Endodermal cell (in vitro differentiated cells): ENCODE measurements around the gene OTOL1. TPM values are rescaled to one million over a fixed set of nuclear protein-coding genes. Genes with fewer than 3 reads are reported as not detected.
"Not testable (repeated sequence)": the region's sequence is repeated elsewhere in the genome, so short reads cannot be mapped to it uniquely, and the experiment has no call there.

Experiments used
- DNase-seq: peaks from one replicate; pipeline ENCODE4 v3.0.0-alpha.2; 2017
- H3K27ac ChIP-seq: 2 replicates; pipeline ENCODE4 v1.5.1; 2013; ENCODE audit warnings: mild to moderate bottlenecking, low read depth, low read length, moderate library complexity
- H3K27me3 ChIP-seq: 2 replicates; pipeline ENCODE4 v1.6.1; 2013; ENCODE audit warnings: mild to moderate bottlenecking, low read length, moderate library complexity; ENCODE audit not compliant: insufficient read depth, control insufficient read depth, poor library complexity, severe bottlenecking
- H3K36me3 ChIP-seq: 2 replicates; pipeline ENCODE4 v1.7.0; 2013; ENCODE audit warnings: mild to moderate bottlenecking, low read length, moderate library complexity; ENCODE audit not compliant: control insufficient read depth, insufficient read depth
- H3K4me1 ChIP-seq: one replicate; pipeline ENCODE4 v1.7.0; 2013; ENCODE audit warnings: low read length; ENCODE audit not compliant: control insufficient read depth, insufficient read depth
- H3K4me3 ChIP-seq: 2 replicates; pipeline ENCODE4 v1.5.1; 2013; ENCODE audit warnings: mild to moderate bottlenecking, low read length, moderate library complexity
- H3K9ac ChIP-seq: 2 replicates; pipeline ENCODE4 v1.6.1; 2013; ENCODE audit warnings: mild to moderate bottlenecking, low read length, moderate library complexity; ENCODE audit not compliant: poor library complexity, severe bottlenecking; ENCODE audit errors: extremely low read depth
- H3K9me3 ChIP-seq: 2 replicates; pipeline ENCODE4 v1.6.1; 2013; ENCODE audit warnings: mild to moderate bottlenecking, low read length, moderate library complexity; ENCODE audit not compliant: control insufficient read depth
- H3K27ac Mint-ChIP-seq: 2 replicates; pipeline ENCODE4 v1.8.0; 2020; ENCODE audit warnings: mixed read lengths
- H3K27me3 Mint-ChIP-seq: 2 replicates; pipeline ENCODE4 v1.8.0; 2021; ENCODE audit warnings: mild to moderate bottlenecking, mixed read lengths; ENCODE audit not compliant: insufficient read depth
- H3K36me3 Mint-ChIP-seq: 2 replicates; pipeline ENCODE4 v1.8.0; 2020; ENCODE audit warnings: low read depth, mixed read lengths
- H3K4me1 Mint-ChIP-seq: 2 replicates; pipeline ENCODE4 v1.8.0; 2020; ENCODE audit warnings: mixed read lengths
- H3K4me3 Mint-ChIP-seq: 2 replicates; pipeline ENCODE4 v1.8.0; 2020; ENCODE audit warnings: mild to moderate bottlenecking, moderate library complexity, mixed read lengths
- H3K9me3 Mint-ChIP-seq: 2 replicates; pipeline ENCODE4 v1.8.0; 2020; ENCODE audit warnings: mild to moderate bottlenecking, mixed read lengths
- WGBS, 2 experiments: methylation state at CpG; one replicate each; pipeline versions ENCODE4 v1.1.5 to v1.1.7; 2013; ENCODE audit warnings: missing lambda C conversion rate in 2 of 2, mixed read lengths in 1 of 2; ENCODE audit not compliant: insufficient coverage in 1 of 2, insufficient read length in 1 of 2; 5-methylcytosine and 5-hydroxymethylcytosine counted together
- total RNA-seq, 2 donors: library from RNA; stranded (reverse); fragmentation: NEBNext Ultra II Directional in 1 of 2; extraction: Animal tissue kit (Norgen Biotek cat#: 25700) in 1 of 2; gene quantifications; 2 replicates in 1 of 2; 3 replicates in 1 of 2; pipeline ENCODE4 v1.2.1, GENCODE V29; 2021
- TF ChIP-seq, protein P1 (sequence below): fragments of 200-600 bp; sonication (generic); conservative IDR thresholded peaks from 2 replicates; pipeline ENCODE4 v1.5.0; 2021; ENCODE audit warnings: antibody characterized with exemption, mild to moderate bottlenecking

Gene OTOL1
- total RNA-seq, 2 donors from 2014 or later = not detected

DNA sequence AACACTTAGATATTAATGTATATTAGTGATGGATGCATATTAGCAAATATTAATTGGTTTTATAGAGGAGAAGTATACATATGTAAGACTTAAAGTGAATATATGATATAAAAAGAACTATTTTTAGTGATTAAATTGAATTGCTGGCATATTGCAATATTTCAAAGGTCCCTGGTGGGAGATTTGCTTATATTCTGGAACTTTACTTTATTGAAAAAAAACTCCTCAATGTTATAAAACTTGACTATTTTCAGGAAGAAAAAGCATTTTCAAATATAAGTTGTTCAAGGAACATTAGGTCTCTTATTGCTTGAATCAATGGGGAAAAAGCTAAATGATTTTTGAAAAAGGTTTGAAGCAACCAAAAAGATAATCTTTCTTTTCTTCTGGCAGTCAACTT, 21.4 kb upstream of the OTOL1 start:
- no peaks in the 10 kb centered on the region for H3K27me3 Mint-ChIP-seq
- Histone ChIP-seq H3K4me1 (no peaks in the 10 kb centered on the region), H3K9ac (no peak overlapping the region), H3K9me3 (no peaks in the 10 kb centered on the region), H3K36me3 (no peaks in the 10 kb centered on the region), H3K27ac (no peak overlapping the region), H3K27me3 (no peaks in the 10 kb centered on the region), H3K4me3 (no peak overlapping the region)
- H3K27ac Mint-ChIP-seq = no peak overlapping the region
- TF ChIP-seq, protein P1, sequence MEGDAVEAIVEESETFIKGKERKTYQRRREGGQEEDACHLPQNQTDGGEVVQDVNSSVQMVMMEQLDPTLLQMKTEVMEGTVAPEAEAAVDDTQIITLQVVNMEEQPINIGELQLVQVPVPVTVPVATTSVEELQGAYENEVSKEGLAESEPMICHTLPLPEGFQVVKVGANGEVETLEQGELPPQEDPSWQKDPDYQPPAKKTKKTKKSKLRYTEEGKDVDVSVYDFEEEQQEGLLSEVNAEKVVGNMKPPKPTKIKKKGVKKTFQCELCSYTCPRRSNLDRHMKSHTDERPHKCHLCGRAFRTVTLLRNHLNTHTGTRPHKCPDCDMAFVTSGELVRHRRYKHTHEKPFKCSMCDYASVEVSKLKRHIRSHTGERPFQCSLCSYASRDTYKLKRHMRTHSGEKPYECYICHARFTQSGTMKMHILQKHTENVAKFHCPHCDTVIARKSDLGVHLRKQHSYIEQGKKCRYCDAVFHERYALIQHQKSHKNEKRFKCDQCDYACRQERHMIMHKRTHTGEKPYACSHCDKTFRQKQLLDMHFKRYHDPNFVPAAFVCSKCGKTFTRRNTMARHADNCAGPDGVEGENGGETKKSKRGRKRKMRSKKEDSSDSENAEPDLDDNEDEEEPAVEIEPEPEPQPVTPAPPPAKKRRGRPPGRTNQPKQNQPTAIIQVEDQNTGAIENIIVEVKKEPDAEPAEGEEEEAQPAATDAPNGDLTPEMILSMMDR = no peak
- no peaks in the 10 kb centered on the region for H3K4me1 Mint-ChIP-seq
- H3K36me3 Mint-ChIP-seq = no peaks in the 10 kb centered on the region
- no peak for DNase-seq
- H3K9me3 Mint-ChIP-seq = no peaks in the 10 kb centered on the region
- no peak overlapping the region for H3K4me3 Mint-ChIP-seq

DNA sequence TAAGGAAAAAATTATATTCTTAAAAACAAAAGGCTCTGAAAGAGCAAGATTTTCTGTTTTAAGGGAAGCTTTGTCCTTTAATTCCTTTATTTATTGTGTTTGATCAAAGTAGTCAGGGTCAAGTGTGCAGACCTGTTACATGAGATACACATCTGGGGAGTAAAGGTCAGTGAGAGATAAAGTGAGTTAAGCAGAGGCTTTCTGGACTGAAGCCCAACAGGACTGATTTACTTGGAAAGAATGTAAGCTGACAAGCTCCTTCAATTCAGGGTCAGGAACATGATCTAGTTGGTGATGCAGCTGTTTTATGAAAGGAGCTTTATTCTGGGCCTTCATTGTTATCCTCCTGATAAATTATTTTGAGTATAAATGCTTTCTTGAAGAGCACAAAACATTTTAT, 20.7 kb upstream of the OTOL1 start:
- Histone ChIP-seq H3K4me3 (no peak overlapping the region), H3K9me3 (no peaks in the 10 kb centered on the region), H3K27ac (no peak overlapping the region), H3K4me1 (no peaks in the 10 kb centered on the region), H3K9ac (no peak overlapping the region), H3K27me3 (no peaks in the 10 kb centered on the region), H3K36me3 (no peaks in the 10 kb centered on the region)
- no peak for DNase-seq
- H3K36me3 Mint-ChIP-seq = no peaks in the 10 kb centered on the region
- no peak overlapping the region for H3K4me3 Mint-ChIP-seq
- TF ChIP-seq, protein P1 = no peak
- H3K27ac Mint-ChIP-seq = no peak overlapping the region
- no peaks in the 10 kb centered on the region for H3K27me3 Mint-ChIP-seq
- no peaks in the 10 kb centered on the region for H3K4me1 Mint-ChIP-seq
- H3K9me3 Mint-ChIP-seq = no peaks in the 10 kb centered on the region

DNA sequence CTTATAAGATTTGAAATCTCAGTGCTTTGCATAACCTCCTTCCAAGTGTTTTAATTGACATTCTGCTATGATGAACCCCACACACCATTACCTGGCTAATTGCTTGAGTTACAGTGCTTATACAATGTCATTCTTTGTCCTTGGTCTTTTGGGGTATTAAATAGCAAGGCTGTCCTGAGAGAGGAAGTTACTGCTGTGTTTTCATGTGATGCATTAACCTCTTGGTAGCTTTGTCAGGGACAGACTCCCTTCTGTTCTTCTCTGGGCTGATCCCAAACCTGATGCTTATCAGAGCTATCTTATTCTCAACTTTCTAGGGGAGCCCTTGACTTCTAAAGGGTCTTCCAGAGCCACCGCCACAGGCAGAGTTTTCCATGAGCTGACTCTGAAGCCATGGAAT, 12.4 kb upstream of the OTOL1 start:
- H3K9ac ChIP-seq = no peak overlapping the region
- no peak for DNase-seq
- H3K9me3 ChIP-seq = no peaks in the 10 kb centered on the region
- H3K9me3 Mint-ChIP-seq = no peaks in the 10 kb centered on the region
- H3K27ac Mint-ChIP-seq = no peak overlapping the region
- H3K4me1 Mint-ChIP-seq = no peaks in the 10 kb centered on the region
- TF ChIP-seq, protein P1 = no peak
- H3K36me3 ChIP-seq = no peaks in the 10 kb centered on the region
- no peaks in the 10 kb centered on the region for H3K36me3 Mint-ChIP-seq
- H3K27me3 Mint-ChIP-seq = no peaks in the 10 kb centered on the region
- H3K27me3 ChIP-seq = no peaks in the 10 kb centered on the region
- 83 to 92% methylated on average over 1 of the region's 1 CpG for WGBS, 2 experiments
- no peaks in the 10 kb centered on the region for H3K4me1 ChIP-seq
- H3K4me3 Mint-ChIP-seq = no peak overlapping the region
- no peak overlapping the region for H3K4me3 ChIP-seq
- no peak overlapping the region for H3K27ac ChIP-seq

DNA sequence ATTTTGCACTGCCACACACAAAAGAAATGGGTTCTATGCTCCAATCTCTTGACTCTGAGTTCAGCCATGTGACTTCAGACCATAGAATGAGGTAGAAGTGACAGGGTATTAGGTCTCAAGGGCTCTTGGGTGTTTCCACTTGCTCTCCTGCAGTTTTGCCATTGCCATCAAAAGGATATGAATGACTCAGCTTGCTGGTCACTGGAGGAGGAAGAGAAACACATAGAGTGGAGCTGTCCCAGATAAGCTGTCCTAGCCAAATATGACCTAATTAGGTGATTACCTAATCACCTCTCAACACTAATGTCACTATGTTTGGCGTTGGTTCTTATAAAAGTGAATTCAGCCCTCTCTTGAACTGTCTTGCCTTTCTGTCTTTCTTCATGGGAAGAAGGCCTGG, 8.3 kb upstream of the OTOL1 start:
- not testable (repeated sequence) for H3K9ac ChIP-seq, H3K9me3 ChIP-seq, H3K4me3 ChIP-seq, H3K27me3 ChIP-seq, H3K9me3 Mint-ChIP-seq, H3K27me3 Mint-ChIP-seq, H3K4me3 Mint-ChIP-seq, H3K27ac ChIP-seq, H3K4me1 Mint-ChIP-seq, H3K36me3 Mint-ChIP-seq, DNase-seq, H3K27ac Mint-ChIP-seq, H3K4me1 ChIP-seq, H3K36me3 ChIP-seq
- WGBS, 2 experiments = 0% methylated on average over 1 of the region's 1 CpG; no CpG with 5 or more reads in 1 of the 2 experiments
